Adipose tissue (tissue), 3 donors: Measurements from ENCODE around the gene CFC1B. TPM values are rescaled to one million over a fixed set of nuclear protein-coding genes. Genes with fewer than 3 reads are reported as not detected.
"Not testable (repeated sequence)": the region's sequence is repeated elsewhere in the genome, so short reads cannot be mapped to it uniquely, and the experiment has no call there.

ENCODE experiments used
- H3K27ac ChIP-seq: one replicate; pipeline ENCODE4 v1.5.1; 2013; ENCODE audit warnings: low read depth, low read length
- WGBS, 3 donors: extraction: QIAGEN DNeasy Blood & Tissue Kit; methylation state at CpG; one replicate each; pipeline ENCODE4 v1.1.7; 2013; 5-methylcytosine and 5-hydroxymethylcytosine counted together
- polyA plus RNA-seq, 3 donors: library from polyadenylated mRNA; stranded (reverse); fragments of 200-250 nt; gene quantifications; one replicate each; pipeline ENCODE4 v1.2.3, GENCODE V29; 2013
- donor health status: healthy with polysubstance abuse.
- donor health status: Bipolar disorder and iron deficiency.
- donor health status: healthy.

CFC1B gene
- under 1 TPM in 1 of 3 donors, not detected in 2; 0.23 TPM for polyA plus RNA-seq

DNA sequence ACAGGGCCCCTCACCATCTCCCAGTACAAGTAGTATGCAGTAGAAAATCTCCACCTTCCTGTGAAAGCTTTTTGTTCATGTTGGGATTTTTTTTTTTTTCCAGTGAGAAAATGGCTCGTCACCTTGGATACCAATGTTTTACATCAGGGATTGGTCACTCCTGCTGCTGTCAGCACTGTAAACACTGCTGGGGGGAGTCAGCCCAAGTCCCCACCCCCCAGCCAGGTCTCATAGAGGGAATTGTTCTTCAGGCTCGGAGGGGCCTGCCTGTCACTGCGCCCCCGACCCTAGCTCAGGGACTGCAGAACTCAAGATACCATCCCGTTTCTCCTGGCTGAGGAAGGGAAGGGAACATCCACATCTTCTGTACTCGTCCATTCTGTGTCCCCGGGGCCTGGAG is at the start of gene CFC1B:
Gene CFC1B, plus strand, starts transcription at position 231 of the 400 bp plus-strand sequence. CDS start 263 bp downstream, outside the sequence.
- H3K27ac ChIP-seq, result not testable (repeated sequence)
- WGBS, 3 donors, result no CpG with 5 or more reads among the region's 7 CpGs

DNA sequence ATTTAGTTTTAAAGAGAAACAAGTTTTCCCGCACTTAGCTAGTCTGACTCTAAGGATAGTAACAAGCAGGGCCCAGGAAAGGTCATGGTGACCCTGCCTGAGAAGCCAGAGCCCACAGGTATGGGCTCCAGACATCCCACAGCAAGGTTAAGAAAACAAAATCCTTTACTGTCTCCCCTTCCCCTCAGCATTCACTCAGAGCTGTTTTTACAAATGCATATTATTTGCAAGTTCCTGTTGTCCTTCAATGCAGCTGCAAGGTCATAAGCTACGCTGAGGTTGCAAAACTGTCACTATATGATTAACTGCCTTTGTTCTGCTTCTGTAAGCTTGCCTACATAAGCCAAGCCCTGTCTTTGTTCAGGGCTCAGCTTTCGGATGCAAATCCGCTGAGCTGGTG is 29.9 kb upstream of the CFC1B start:
- WGBS, 3 donors, result 53 to 100% (median 60%) methylated on average over 2 to 3 of the region's 4 CpGs
- H3K27ac ChIP-seq, result not testable (repeated sequence)

DNA sequence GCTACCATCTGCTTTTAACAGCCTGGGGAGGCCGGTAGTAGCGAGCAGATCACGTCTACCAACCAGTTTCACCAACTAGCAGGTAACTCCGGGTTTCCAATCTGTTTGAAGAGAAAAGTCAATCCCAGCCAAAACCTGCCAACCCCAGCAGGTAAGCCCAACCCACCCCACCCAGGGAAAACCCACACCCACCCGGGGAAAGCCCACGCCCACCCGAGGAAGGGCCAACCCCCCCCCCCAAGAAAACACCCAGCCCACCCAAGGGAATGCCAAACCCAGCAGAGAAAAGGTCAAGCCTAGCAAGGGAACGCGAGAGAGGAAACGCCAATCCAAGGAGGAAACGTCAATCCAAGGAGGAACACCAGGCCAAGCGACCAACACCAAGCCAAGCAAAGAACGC is 11.8 kb upstream of the CFC1B start, which contains the start of gene POTEI:
Gene POTEI, minus strand, starts transcription at position 101 of the 400 bp plus-strand sequence. Its CDS starts 93 bp downstream, at position 8.
- 58% methylated on average over 3 of the region's 13 CpGs; no CpG with 5 or more reads in 2 of the 3 donors for WGBS, 3 donors
- not testable (repeated sequence) for H3K27ac ChIP-seq

DNA sequence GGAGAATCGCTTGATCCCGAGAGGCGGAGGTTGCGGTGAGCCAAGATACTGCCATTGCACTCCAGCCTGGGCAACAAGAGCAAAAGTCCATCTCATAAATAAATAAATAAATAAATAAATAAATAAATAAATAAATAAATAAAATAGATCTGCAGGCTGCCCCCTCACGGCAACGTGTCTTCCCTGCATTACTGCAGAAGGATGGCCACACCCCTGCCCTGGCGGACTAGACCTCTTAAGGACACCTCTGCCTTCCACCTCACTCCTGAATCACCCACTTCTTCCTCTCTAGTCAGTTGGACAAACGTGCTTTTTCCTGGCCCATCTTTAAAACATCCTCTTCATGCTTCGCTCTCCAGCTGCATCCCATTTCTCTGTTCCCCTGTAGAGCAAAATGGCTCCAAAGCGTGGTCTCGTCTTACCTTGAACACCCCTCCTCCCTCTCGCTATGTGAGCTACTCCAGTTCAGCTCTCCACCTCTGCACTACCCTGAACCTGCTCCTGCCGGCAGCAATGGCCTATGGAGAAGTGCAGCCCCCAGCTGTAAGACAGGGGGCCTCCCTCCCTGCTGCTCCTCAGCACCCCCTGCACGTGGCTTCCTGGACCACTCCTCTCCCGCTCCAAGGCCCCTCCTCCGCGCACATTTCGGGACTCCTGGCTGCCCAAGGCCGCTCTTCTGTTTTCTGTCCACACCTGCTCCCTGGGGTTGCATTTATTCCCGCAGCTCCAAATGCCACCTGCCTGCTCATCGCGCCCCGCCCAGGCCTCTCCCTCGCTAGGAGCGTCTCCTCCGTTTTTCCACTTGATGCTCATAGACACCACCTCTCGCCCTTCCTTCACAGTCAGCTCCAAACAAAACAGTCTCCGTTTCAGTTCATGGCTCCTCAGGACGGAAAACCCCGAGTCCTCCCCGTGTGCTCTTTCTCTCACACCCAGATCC is 9.9 kb upstream of the CFC1B start:
- WGBS, 3 donors, result 62% methylated on average over 2 of the region's 31 CpGs; no CpG with 5 or more reads in 2 of the 3 donors
- H3K27ac ChIP-seq, result not testable (repeated sequence)

DNA sequence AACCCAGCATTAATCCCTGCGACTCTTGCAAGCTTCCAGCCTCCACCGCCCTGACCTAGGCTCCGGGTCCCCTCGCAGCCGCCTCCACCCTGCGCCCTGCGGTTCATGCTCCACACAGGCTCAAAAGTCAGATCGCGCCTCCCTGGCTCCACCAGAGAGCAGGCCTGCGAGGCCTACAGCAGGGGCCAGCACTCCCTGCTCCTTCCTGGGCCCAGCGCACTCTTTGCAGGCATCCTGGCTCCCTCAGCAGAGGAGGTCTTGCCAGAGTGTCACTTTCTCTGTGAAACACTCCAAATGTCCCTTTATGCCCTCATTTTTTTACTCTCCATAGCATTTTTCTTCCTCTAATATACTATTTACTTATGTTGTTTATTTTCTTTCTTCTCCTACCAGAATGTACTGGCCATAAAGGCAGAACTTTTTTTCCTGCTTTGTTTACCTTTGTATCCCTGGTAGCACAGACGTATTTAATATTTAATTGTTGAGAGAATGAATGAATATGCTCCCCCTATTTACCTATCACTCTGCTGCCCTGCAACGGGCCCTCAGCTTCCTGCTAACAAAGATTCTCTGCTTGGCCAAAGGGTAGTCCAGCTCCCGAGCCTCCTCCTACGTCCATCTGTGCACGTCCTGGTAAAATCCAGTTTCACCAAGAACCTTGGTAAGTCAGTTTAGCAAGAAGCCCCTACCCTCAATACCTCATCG is 9.1 kb upstream of the CFC1B start:
- WGBS, 3 donors, result 87 to 90% (median 88%) methylated on average over 4 of the region's 17 CpGs
- H3K27ac ChIP-seq, result not testable (repeated sequence)

DNA sequence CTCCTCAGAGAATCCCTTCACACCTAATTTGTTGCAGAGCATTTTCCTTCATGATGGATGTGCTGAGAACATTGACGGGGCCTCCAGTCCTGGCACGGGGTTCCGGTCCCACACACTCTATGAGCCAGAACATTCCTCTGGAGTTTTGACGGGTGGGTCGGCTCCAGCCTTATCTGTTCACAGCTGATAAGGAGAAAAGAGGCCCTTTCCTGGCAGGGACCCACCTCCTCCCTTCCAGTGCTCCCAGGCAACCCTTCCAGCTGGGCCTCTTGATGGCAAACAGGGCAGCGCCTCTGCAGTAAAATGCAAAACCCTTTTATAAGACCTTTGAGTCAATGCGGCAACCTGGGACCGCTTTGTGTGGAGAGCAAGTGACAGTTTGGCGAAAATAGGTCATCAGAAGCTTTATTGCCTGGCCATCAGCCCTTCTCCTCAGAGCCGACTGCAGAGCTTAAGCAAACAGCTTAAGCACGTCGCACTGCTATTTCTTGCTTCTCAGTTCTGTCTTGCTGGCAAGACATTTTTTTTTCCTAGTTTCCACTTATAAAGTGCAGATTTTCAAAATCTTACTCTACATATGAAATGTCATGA is 2.4 kb upstream of the CFC1B start:
- no CpG with 5 or more reads among the region's 12 CpGs for WGBS, 3 donors

DNA sequence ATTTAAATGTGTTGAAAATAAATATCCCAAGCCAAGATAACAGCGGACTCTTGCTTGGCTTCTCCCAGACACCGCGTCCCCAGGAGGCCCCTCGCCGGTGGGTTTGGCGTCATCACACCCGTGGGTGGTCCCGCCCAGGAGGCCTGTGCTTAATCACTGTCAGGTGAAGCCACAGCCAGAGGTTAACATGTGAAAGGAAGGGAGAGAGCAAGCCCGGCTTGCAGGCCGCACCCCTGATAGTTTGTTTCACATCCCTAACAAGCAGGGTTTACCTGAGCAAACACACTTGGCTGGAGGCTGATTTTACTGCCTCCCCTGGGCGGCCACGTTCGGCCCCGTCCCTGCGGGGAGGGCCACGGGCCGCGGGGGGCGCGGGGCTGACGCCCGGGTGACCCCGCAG is 1.4 kb downstream of the CFC1B start:
- not testable (repeated sequence) for H3K27ac ChIP-seq
- WGBS, 3 donors, result no CpG with 5 or more reads among the region's 23 CpGs

More for the DNA sequence above, 2.4 kb upstream of the CFC1B start:
- not testable (repeated sequence) for H3K27ac ChIP-seq

DNA sequence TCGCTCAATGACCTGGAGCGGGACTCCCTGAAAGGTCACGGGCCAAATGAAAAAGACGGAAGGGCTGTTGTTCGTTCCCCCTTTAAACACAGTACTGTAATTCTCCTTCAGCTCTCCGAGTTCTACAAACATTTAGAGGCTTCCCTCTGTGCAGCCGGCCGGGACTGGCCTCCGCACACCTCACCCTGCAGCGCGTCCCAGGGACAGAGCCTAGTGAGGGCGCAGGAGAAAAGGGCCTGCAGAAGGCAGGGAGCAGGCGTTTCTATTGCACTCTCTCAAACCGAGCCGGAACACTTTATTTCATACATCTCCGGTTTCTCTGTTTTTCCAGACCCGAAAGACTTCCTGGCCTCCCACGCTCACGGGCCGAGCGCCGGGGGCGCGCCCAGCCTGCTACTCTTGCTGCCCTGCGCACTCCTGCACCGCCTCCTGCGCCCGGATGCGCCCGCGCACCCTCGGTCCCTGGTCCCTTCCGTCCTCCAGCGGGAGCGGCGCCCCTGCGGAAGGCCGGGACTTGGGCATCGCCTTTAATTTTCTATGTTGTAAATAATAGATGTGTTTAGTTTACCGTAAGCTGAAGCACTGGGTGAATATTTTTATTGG is 6.4 kb downstream of the CFC1B start:
- no CpG with 5 or more reads among the region's 40 CpGs for WGBS, 3 donors
- not testable (repeated sequence) for H3K27ac ChIP-seq

DNA sequence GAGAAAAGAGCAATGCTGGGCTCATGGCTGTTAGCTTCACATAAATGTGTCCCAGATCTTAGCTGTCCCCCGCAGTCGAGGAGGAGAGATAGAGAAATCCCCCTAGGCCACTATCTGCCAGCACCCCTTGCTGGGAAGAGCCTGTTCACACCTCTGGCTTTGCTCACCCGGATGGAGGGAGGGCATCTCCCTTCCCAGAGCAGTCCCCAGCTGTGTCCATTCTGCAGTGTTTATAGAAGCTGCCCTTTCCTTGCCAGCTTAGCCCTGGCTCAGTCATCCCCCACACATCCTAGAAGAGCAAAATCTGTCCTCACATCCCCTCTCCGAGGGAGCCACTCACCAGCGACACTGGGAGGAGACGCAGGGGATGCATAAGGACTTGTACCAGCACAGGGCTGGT is 8.5 kb downstream of the CFC1B start:
- WGBS, 3 donors, result no CpG with 5 or more reads among the region's 6 CpGs
- H3K27ac ChIP-seq, result not testable (repeated sequence)

DNA sequence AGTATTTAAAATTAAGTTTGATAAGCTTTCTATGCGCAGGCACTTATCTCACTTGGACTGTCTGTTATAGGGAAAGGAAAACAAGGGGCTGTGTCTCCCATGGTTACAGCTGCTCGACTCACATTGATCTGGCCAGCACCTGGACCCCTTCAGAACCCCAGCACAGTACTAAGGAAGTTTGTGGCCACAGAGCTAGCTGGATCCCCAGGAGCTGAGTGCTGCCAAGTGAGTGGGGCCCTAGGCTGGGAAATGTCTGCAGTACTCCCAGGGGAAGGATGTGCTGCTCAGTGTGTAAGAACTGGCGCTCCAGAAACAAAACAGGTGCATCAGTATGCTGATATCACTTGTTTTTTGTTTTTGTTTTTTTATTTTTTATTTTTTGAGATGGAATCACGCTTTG is 9.2 kb downstream of the CFC1B start:
- no CpG with 5 or more reads among the region's 4 CpGs for WGBS, 3 donors
- H3K27ac ChIP-seq, result not testable (repeated sequence)

DNA sequence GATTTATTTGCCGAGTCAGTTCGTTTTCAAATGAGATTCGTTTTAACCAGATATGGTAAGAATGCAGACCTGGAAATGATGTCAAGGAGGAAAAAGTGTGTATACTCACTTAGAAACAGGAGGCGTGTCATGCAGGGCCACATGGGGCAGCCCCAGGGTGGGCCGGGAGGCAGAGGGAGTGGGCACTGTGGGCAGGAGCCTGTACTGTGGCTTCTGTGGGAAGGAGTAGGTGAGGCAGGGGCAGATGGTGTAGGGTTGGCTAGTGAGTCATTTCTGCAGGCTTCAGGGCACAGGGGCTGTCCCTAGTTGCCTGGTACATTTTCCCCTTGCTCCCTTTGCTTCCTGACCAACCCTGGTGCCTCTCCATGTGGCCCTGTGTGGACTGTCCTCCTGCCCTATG is 10.2 kb downstream of the CFC1B start:
- not testable (repeated sequence) for H3K27ac ChIP-seq
- no CpG with 5 or more reads among the region's 5 CpGs for WGBS, 3 donors

DNA sequence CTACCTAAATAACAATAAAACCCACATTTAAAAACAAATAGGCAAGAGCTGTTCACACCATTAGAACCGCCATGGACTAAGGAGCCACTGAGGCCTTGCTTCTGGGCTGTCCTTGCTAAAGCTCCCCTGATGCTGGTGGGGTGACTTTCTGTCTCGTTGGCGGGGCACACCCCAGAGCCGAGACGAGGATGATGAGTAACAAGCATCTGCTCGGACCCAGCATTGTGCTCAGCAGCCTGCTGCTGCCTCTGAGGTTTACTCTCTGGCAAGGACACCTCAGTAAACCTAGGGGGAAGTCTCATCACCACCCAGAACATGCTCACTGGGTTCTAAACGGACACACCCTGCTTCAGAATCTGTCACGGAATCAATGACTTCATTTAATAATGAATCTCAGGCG is 10.7 kb downstream of the CFC1B start:
- not testable (repeated sequence) for H3K27ac ChIP-seq
- WGBS, 3 donors, result no CpG with 5 or more reads among the region's 9 CpGs

DNA sequence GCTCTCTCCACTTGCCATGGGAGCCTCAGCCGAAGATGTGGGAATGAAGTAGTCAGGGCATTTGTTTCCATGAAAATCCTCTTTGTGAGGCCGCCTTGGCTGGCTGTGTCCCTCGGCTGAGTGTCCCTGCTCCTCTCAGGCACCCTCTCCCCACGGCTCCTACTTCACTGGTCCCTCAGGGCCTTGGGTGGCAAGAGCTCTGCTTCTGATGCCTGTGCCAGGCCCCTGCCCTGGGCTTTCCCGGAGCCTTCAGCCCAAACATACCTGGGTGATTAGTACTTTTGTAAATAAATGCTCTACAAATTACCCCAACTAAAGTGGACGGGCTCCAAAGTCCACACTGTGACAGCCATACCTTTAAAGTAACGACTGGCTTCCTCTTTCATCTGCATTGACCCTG is 15.6 kb downstream of the CFC1B start:
- WGBS, 3 donors, result no CpG with 5 or more reads among the region's 7 CpGs
- H3K27ac ChIP-seq, result not testable (repeated sequence)

DNA sequence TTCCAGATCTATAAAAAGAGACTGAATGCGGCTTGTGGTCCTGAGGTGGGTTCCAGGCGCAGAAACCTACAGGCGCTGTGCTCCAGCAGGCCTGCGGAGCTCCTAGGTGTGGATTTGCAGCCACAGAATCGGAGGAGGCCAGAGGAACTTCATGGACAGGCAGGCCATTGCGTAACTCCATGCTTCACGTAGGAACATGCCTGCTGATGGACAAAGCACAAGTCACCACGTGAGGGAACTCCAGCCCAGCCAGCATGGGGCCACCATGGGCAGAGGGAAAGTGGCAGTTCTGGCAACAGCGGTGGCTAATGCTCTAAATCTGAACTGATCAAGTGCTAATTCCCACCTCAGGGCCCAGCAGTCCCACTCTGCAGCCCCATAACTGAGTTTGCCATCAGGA is 17.2 kb downstream of the CFC1B start:
- no CpG with 5 or more reads among the region's 9 CpGs for WGBS, 3 donors
- H3K27ac ChIP-seq, result not testable (repeated sequence)

DNA sequence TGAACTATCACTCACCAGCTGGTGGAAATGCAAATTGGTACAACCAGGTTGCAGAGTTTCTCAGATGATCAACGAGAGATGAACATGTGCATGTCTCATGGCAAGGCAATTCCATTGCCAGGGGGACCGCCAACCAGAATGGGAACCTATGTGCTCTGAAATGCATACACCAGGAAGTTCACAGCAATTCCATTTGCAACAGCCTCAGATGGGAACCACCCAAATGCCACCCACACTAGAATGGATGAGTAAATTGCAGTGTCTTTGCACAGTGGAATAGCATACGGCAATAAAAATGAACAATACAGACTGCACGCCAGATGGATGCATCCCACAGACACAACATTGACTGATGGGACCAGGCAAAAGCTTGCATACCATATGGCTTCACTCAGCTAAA is 21.8 kb downstream of the CFC1B start:
- H3K27ac ChIP-seq, result not testable (repeated sequence)
- WGBS, 3 donors, result no CpG with 5 or more reads among the region's 4 CpGs

DNA sequence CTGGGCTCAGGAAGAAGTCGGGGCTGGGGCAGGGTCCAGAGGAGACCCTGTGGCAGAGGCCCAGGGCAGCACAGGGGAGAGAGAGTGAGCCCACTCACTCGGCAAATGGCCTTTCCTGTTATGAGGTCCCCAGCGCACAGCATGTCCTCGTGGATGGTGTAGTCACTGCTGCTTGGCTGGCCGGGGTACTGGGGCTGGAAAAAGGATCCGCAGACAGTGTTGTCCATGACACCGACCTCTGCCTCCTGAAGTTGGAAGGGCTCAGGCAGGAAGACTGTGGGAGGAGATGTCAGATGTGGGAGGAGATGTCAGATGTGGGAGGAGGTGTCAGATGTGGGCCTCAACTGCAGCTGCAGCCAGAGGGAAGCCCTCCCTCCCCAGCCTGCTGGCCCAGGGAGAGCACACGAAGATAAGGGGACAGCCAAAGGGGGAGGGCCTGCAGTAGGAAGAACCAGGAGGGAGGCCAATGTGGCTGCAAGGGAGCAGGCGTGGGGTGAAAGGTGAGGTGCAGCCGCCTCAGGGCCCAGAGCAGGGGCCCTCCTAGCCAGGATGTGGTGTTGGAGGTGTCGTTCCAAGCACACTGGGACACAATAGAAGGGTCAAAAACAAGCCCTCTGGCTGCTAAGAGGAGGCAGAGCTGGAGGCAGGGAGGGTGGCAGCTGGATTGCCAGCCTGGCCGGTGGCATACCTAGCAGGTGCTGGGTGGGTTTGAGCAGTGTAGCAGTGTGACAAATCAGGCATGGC is 22.9 kb downstream of the CFC1B start:
- not testable (repeated sequence) for H3K27ac ChIP-seq
- WGBS, 3 donors, result 40% methylated on average over 1 of the region's 12 CpGs; no CpG with 5 or more reads in 2 of the 3 donors

DNA sequence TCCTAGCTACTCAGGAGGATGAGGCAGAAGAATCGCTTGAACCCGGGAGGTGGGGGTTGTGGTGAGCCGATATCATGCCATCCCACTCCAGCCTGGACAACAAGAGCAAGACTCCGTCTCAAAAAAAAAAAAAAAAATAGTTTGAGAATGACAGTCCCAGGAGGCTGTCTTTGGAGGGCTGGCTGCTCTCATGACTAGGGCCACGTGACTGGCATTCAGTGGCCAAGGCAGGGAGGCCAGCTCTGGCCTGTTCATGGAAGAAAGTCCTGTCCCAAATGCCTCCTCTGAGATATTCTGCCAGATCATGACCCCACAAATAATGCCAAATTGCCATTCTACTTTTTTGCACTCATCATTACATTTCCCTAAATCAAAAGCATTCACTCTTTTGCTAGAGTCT is 24.0 kb downstream of the CFC1B start:
- not testable (repeated sequence) for H3K27ac ChIP-seq
- WGBS, 3 donors, result no CpG with 5 or more reads among the region's 5 CpGs

DNA sequence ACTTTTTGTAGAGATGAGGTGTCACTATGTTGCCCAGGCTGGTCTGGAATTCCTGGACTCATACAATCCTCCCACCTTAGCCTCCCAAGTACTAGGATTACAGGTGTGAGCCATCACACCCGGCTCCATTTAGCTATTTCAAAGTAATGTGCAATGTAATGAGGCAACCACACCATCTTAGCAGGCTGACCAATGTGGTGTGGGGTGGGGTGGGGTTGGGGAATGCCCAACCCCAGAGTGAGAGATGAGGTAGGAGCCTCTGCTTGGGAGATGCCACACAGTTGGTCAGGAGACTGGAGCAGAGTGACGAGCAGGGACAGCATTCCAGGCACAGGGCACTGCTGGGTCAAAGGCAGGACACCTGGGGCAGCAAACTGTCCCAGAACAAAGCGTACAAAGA is 27.4 kb downstream of the CFC1B start:
- no CpG with 5 or more reads among the region's 3 CpGs for WGBS, 3 donors
- H3K27ac ChIP-seq, result not testable (repeated sequence)
